ENCODE measurements around the gene EMX1. TPM values are rescaled to one million over a fixed set of nuclear protein-coding genes. Genes with fewer than 3 reads are reported as not detected.

EMX1 gene
- total RNA-seq, 5 donors from 2014 or later (not counting 1 experiment from before 2014, with no cell fraction given) = not detected

DNA sequence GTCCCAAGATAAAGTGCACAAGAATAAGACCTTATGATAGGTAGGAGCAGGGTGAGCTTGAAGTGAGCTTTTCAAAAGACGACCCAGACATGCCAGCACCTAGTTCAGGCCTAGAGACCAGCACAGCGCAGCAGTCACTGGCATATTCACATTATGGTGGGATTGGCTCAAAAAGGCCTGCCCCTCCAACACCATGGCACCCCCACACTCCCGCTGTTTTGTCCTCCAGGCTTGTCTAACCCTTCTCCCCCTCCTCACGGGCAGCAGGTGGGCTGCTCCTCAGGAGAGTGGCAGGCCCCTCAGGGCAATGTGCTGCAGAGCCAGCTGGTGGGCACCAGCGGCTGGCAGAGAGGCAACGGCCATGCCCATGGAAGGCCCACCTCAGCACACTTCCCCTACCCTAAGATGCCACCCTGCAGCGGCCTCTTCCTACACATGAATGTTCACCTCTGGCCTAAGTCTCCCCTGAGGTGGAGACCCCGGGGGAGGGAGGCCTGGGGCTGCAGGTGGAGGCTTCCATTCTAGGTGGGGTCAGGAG is 25.6 kb downstream of the EMX1 start:
- no peak overlapping the region for H3K27ac ChIP-seq (ENCODE audit: low read length)
- no peaks in the 10 kb centered on the region for H3K9me3 ChIP-seq
- Mint-ChIP-seq H3K27ac (no peak overlapping the region), H3K27me3 (peaks cover 0 to 2% of the 10 kb centered on the region in 2 donors), H3K36me3 (no peaks in the 10 kb centered on the region), H3K9me3 (no peaks in the 10 kb centered on the region), H3K4me1 (no peaks in the 10 kb centered on the region), H3K4me3 (no peak overlapping the region)
- no peak overlapping the region for H3K4me3 ChIP-seq (ENCODE audit: control insufficient read depth in 1 of 2, extremely low read depth in 1 of 2, low read length in 1 of 2)
- H3K36me3 ChIP-seq (ENCODE audit: control insufficient read depth in 2 of 2, extremely low read depth in 1 of 2, insufficient read depth in 1 of 2, low read length in 1 of 2) = peaks cover 2 to 5% of the 10 kb centered on the region in 2 donors
- ATAC-seq (replicated peaks in 1 of 4) (no peak), DNase-seq (no peak)
- H3K4me1 ChIP-seq (ENCODE audit: control insufficient read depth in 1 of 2, extremely low read depth in 1 of 2, insufficient read depth in 2 of 2, low read length in 2 of 2) = no peaks in the 10 kb centered on the region
- ChIA-PET POLR2A (no interaction called here), CTCF (no interaction called here)
- no peaks in the 10 kb centered on the region for H3K27me3 ChIP-seq (replicated peaks in 1 of 2; ENCODE audit: control insufficient read depth in 2 of 2, extremely low read depth in 1 of 2, insufficient read depth in 2 of 2, low read length in 1 of 2)
- WGBS (ENCODE audit: insufficient coverage) = 68% methylated on average over 4 of the region's 8 CpGs

DNA sequence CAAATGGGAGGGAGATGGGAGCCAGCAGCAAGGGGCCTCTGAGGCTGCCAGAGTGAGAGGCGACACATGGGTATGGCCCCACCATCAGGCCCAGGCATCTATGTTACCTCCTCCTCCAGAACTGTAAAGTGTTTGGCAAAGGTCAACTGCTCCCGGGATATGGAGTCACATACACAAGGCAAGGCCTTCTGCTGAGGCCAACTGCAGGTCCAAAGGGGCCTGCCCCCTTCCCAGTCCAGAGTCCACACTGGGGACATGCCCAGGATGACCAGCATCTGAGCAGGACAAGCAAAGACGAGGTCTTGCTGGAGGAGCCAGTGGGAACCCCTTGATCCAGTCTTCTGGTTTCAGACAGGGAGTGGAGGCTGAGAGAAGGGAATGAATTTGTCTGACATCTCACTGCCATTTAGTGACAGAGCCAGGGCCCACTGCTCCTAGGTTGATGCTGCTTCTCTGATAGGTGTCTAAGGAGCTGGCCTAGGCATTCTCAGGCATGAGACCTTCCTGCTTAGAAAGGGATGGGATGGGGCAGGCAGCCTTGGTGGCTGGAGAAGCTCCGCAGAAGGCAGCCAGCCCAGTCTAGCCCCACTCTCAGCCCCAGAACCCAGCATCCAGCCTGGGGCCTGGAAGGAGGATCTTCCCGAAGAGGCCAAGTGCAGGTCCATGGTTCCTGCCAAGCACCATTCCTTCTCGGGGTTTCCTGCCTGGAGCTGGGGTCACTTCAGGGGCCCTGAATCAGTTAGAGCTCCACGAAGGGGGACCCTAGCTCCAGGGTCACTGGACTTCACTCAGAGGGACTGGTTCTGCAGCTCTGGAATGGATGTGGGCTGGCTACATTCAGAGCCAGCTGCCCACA is 26.4 kb downstream of the EMX1 start:
- H3K27ac Mint-ChIP-seq = no peak overlapping the region
- no peak overlapping the region for H3K4me3 Mint-ChIP-seq
- POLR2A ChIA-PET = no interaction called here
- CTCF ChIA-PET = no interaction called here
- H3K4me1 ChIP-seq (ENCODE audit: control insufficient read depth in 1 of 2, extremely low read depth in 1 of 2, insufficient read depth in 2 of 2, low read length in 2 of 2) = no peaks in the 10 kb centered on the region
- H3K4me3 ChIP-seq (ENCODE audit: control insufficient read depth in 1 of 2, extremely low read depth in 1 of 2, low read length in 1 of 2) = no peak overlapping the region
- WGBS (ENCODE audit: insufficient coverage) = 92% methylated on average over 5 of the region's 7 CpGs
- DNase-seq (no peak), ATAC-seq (replicated peaks in 1 of 4) (no peak)
- H3K9me3 ChIP-seq = no peaks in the 10 kb centered on the region
- H3K36me3 ChIP-seq (ENCODE audit: control insufficient read depth in 2 of 2, extremely low read depth in 1 of 2, insufficient read depth in 1 of 2, low read length in 1 of 2) = peaks cover 2 to 5% of the 10 kb centered on the region in 2 donors
- H3K27ac ChIP-seq (ENCODE audit: low read length) = no peak overlapping the region
- H3K27me3 Mint-ChIP-seq = no peaks in the 10 kb centered on the region
- H3K27me3 ChIP-seq (replicated peaks in 1 of 2; ENCODE audit: control insufficient read depth in 2 of 2, extremely low read depth in 1 of 2, insufficient read depth in 2 of 2, low read length in 1 of 2) = no peaks in the 10 kb centered on the region
- H3K9me3 Mint-ChIP-seq = no peaks in the 10 kb centered on the region
- no peaks in the 10 kb centered on the region for H3K4me1 Mint-ChIP-seq
- H3K36me3 Mint-ChIP-seq = no peaks in the 10 kb centered on the region

- H3K27ac ChIP-seq (ENCODE audit: low read length) = no peak overlapping the region
- no peak for ATAC-seq (replicated peaks in 1 of 4)
- CTCF ChIA-PET = no interaction called here
- H3K9me3 ChIP-seq = no peaks in the 10 kb centered on the region
- H3K4me1 ChIP-seq (ENCODE audit: control insufficient read depth in 1 of 2, extremely low read depth in 1 of 2, insufficient read depth in 2 of 2, low read length in 2 of 2) = no peaks in the 10 kb centered on the region
- H3K27ac Mint-ChIP-seq = no peak overlapping the region
- no peaks in the 10 kb centered on the region for H3K36me3 Mint-ChIP-seq
- H3K4me3 Mint-ChIP-seq = no peak overlapping the region
- H3K4me3 ChIP-seq (ENCODE audit: control insufficient read depth in 1 of 2, extremely low read depth in 1 of 2, low read length in 1 of 2) = no peak overlapping the region
- H3K4me1 Mint-ChIP-seq = no peaks in the 10 kb centered on the region
- no peak for DNase-seq
- H3K36me3 ChIP-seq (ENCODE audit: control insufficient read depth in 2 of 2, extremely low read depth in 1 of 2, insufficient read depth in 1 of 2, low read length in 1 of 2) = peaks cover 2 to 5% of the 10 kb centered on the region in 2 donors
- H3K27me3 Mint-ChIP-seq = no peaks in the 10 kb centered on the region
- H3K9me3 Mint-ChIP-seq = no peaks in the 10 kb centered on the region
- POLR2A ChIA-PET = no interaction called here
- WGBS (ENCODE audit: insufficient coverage) = 92% methylated on average over 9 of the region's 16 CpGs
- no peaks in the 10 kb centered on the region for H3K27me3 ChIP-seq (replicated peaks in 1 of 2; ENCODE audit: control insufficient read depth in 2 of 2, extremely low read depth in 1 of 2, insufficient read depth in 2 of 2, low read length in 1 of 2)
Measured at GRCh38 chr2:72944804-72945449, 27.6 kb downstream of the EMX1 start.

DNA sequence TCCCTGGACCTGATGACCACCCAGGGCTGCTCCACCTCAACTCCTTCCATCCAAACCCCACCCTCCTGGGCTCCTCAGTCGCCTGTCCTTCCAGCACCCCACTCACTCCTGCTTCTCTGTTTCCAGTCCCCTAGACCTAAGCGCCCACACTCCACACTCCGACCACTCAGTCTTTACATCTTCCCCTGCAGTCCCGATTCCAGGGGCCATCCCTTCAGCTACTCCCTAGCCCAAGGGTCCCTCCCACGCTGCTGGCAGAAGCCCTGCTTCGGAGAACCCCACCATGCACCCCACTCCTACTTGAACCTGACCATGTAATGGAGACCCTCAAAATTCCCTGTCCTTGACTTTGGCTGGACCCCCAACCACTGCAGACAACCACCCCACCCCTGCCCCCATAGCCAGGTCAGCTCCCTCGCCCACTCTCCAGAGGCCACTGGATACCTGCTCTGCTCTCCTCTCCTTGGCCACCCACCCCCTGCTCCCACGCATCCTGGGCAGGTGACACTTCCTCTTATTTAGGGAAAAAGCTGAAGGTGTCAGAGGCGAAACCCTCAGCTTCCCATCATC is 28.2 kb downstream of the EMX1 start:
- ChIA-PET POLR2A (no interaction called here), CTCF (no interaction called here)
- Mint-ChIP-seq H3K27ac (no peak overlapping the region), H3K4me3 (no peak overlapping the region), H3K27me3 (no peaks in the 10 kb centered on the region), H3K9me3 (no peaks in the 10 kb centered on the region), H3K36me3 (no peaks in the 10 kb centered on the region), H3K4me1 (no peaks in the 10 kb centered on the region)
- no peaks in the 10 kb centered on the region for H3K27me3 ChIP-seq (replicated peaks in 1 of 2; ENCODE audit: control insufficient read depth in 2 of 2, extremely low read depth in 1 of 2, insufficient read depth in 2 of 2, low read length in 1 of 2)
- H3K36me3 ChIP-seq (ENCODE audit: control insufficient read depth in 2 of 2, extremely low read depth in 1 of 2, insufficient read depth in 1 of 2, low read length in 1 of 2) = peaks cover 2 to 5% of the 10 kb centered on the region in 2 donors
- no peaks in the 10 kb centered on the region for H3K4me1 ChIP-seq (ENCODE audit: control insufficient read depth in 1 of 2, extremely low read depth in 1 of 2, insufficient read depth in 2 of 2, low read length in 2 of 2)
- ATAC-seq (replicated peaks in 1 of 4) (no peak), DNase-seq (no peak)
- no peak overlapping the region for H3K27ac ChIP-seq (ENCODE audit: low read length)
- H3K4me3 ChIP-seq (ENCODE audit: control insufficient read depth in 1 of 2, extremely low read depth in 1 of 2, low read length in 1 of 2) = no peak overlapping the region
- WGBS (ENCODE audit: insufficient coverage) = 75% methylated on average over 9 of the region's 9 CpGs
- H3K9me3 ChIP-seq = no peaks in the 10 kb centered on the region

DNA sequence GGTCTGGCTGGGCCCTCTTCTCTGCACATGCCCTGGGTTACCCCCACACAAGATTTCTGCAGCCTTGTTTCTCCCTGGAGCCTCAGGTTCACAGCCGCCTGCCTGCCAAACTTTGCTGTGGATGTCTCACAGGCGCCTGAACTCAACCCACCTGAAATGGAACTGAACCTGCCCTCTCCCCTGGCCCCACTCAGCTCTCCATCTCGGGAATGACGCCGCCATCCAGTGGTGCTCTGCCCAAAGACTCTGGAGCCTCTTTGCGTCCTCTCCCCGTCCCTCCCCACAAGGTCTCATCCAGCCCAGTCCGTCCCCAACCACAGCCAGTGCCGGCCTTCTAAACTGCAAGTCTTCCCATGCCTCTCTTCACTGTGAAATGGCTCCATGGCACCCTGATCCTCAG is 29.1 kb downstream of the EMX1 start:
- ChIA-PET POLR2A (interaction anchor here in 1 of 2 donors (0.6 kb wide), 1 partner anchor 227 kb away, joined by 7 read pairs; no protein-coding TSS in a partner anchor), CTCF (no interaction called here)
- no peak overlapping the region for H3K27ac Mint-ChIP-seq
- Histone ChIP-seq H3K4me3 (ENCODE audit: control insufficient read depth in 1 of 2, extremely low read depth in 1 of 2, low read length in 1 of 2) (no peak overlapping the region), H3K36me3 (ENCODE audit: control insufficient read depth in 2 of 2, extremely low read depth in 1 of 2, insufficient read depth in 1 of 2, low read length in 1 of 2) (peaks cover 2 to 5% of the 10 kb centered on the region in 2 donors), H3K27me3 (replicated peaks in 1 of 2; ENCODE audit: control insufficient read depth in 2 of 2, extremely low read depth in 1 of 2, insufficient read depth in 2 of 2, low read length in 1 of 2) (no peaks in the 10 kb centered on the region), H3K4me1 (ENCODE audit: control insufficient read depth in 1 of 2, extremely low read depth in 1 of 2, insufficient read depth in 2 of 2, low read length in 2 of 2) (no peaks in the 10 kb centered on the region), H3K27ac (ENCODE audit: low read length) (no peak overlapping the region), H3K9me3 (no peaks in the 10 kb centered on the region)
- WGBS (ENCODE audit: insufficient coverage) = 95% methylated on average over 9 of the region's 9 CpGs
- H3K4me1 Mint-ChIP-seq = no peaks in the 10 kb centered on the region
- no peak overlapping the region for H3K4me3 Mint-ChIP-seq
- H3K27me3 Mint-ChIP-seq = no peaks in the 10 kb centered on the region
- no peak for DNase-seq
- no peaks in the 10 kb centered on the region for H3K9me3 Mint-ChIP-seq
- H3K36me3 Mint-ChIP-seq = no peaks in the 10 kb centered on the region
- no peak for ATAC-seq (replicated peaks in 1 of 4)

DNA sequence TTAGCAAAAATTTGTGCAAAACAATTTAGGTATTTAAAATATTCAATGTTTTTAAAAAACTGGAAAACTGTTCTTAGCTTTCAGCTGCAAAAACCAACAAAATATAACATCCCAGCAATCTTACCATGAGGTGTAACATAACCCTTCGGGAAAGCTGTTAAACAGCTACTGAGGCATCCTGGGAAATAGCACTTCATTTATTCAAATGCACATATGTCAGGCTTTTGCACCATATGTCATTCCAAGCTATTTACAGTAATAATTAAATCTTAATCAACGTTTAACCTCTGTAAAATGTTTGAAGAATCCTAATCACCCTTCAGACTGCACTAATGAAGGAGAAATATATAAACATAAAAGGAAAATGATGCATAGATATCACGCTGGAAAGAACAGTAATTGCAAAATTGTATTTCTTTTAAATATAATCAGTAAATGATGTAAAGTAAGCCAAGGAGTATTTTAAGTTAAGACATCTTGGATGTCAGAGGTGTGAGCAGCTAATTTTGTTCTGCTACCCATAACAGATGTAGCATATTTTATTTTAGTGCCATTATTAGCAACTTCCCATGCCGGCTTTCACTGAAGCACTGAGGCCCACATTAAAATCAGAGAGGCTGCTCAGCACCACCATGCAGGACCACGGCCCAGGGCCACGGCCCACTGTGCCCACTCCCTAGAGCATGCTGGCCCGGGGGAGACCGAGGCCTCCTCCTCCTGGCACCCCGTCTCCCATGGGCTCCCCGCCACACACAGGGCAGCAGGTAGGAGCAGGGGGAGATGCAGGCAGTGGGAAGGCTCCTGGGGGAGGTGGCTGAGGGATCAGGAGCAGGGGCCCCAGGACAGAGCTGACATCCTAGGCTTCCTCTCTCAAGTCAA is 30.9 kb downstream of the EMX1 start:
- H3K9me3 Mint-ChIP-seq = no peaks in the 10 kb centered on the region
- ATAC-seq (replicated peaks in 1 of 4) (no peak), DNase-seq (no peak)
- WGBS (ENCODE audit: insufficient coverage) = 89% methylated on average over 1 of the region's 10 CpGs
- CTCF ChIA-PET = no interaction called here
- no peaks in the 10 kb centered on the region for H3K9me3 ChIP-seq
- POLR2A ChIA-PET = no interaction called here
- H3K27ac ChIP-seq (ENCODE audit: low read length) = no peak overlapping the region
- peaks cover under 1 to 3% (median 1%) of the 10 kb centered on the region in 3 donors for H3K4me1 Mint-ChIP-seq
- peaks cover 2 to 5% of the 10 kb centered on the region in 2 donors for H3K36me3 ChIP-seq (ENCODE audit: control insufficient read depth in 2 of 2, extremely low read depth in 1 of 2, insufficient read depth in 1 of 2, low read length in 1 of 2)
- no peaks in the 10 kb centered on the region for H3K36me3 Mint-ChIP-seq
- H3K27me3 ChIP-seq (replicated peaks in 1 of 2; ENCODE audit: control insufficient read depth in 2 of 2, extremely low read depth in 1 of 2, insufficient read depth in 2 of 2, low read length in 1 of 2) = no peaks in the 10 kb centered on the region
- H3K27me3 Mint-ChIP-seq = no peaks in the 10 kb centered on the region
- no peak overlapping the region for H3K4me3 Mint-ChIP-seq
- no peak overlapping the region for H3K4me3 ChIP-seq (ENCODE audit: control insufficient read depth in 1 of 2, extremely low read depth in 1 of 2, low read length in 1 of 2)
- H3K4me1 ChIP-seq (ENCODE audit: control insufficient read depth in 1 of 2, extremely low read depth in 1 of 2, insufficient read depth in 2 of 2, low read length in 2 of 2) = peaks cover 0 to 5% of the 10 kb centered on the region in 2 experiments
- H3K27ac Mint-ChIP-seq = no peak overlapping the region
